SK-N-SH (cell line): Measurements from ENCODE around the gene KIR2DL3.

ENCODE experiments used
- CTCF ChIP-seq: fragments of 200-600 bp; sonication (generic); IDR thresholded peaks from 2 replicates; pipeline ENCODE4 v1.6.1; 2017; ENCODE audit warnings: antibody characterized with exemption, mild to moderate bottlenecking, moderate library complexity
- ELF1 ChIP-seq: IDR thresholded peaks from 2 replicates; pipeline ENCODE4 v1.4.0; 2012
- EP300 ChIP-seq, 2 experiments: IDR thresholded peaks; 2 replicates each; pipeline versions ENCODE4 v1.4.0 to v1.6.1; 2012; ENCODE audit warnings: borderline replicate concordance in 1 of 2, low read depth in 1 of 2, low read length in 1 of 2
- EZH2phosphoT487 ChIP-seq: fragments of 200-600 bp; sonication (generic); IDR thresholded peaks from 2 replicates; pipeline ENCODE4 v1.6.1; 2017; ENCODE audit warnings: low read depth, mixed run types, mild to moderate bottlenecking, antibody characterized with exemption, moderate library complexity, borderline replicate concordance
- FOXJ3 ChIP-seq: sonication (generic); formaldehyde crosslinking; IDR thresholded peaks from 2 replicates; pipeline ENCODE4 v1.5.1; 2020; ENCODE audit warnings: mild to moderate bottlenecking, missing genetic modification reagents
- JUND ChIP-seq: IDR thresholded peaks from 2 replicates; pipeline ENCODE4 v1.4.0; 2012
- MXI1 ChIP-seq: IDR thresholded peaks from 2 replicates; pipeline ENCODE4 v1.6.1; 2012; ENCODE audit warnings: mild to moderate bottlenecking, low read depth, low read length, improper control_type of control experiment
- POLR2AphosphoS5 ChIP-seq: IDR thresholded peaks from 2 replicates; pipeline ENCODE4 v1.6.1; 2012; ENCODE audit warnings: low read depth, low read length
- RAD21 ChIP-seq: IDR thresholded peaks from 2 replicates; pipeline ENCODE4 v1.6.1; 2012; ENCODE audit warnings: mild to moderate bottlenecking, low read length
- RCOR1 ChIP-seq: fragments of 150-350 bp; IDR thresholded peaks from 2 replicates; pipeline ENCODE4 v1.6.1; 2017; ENCODE audit warnings: antibody characterized with exemption, low read length
- REST ChIP-seq: IDR thresholded peaks from 2 replicates; pipeline ENCODE4 v1.6.1; 2012; ENCODE audit warnings: mild to moderate bottlenecking, low read depth, low read length, moderate library complexity
- SIN3A ChIP-seq: IDR thresholded peaks from 2 replicates; pipeline ENCODE4 v1.6.1; 2012; ENCODE audit warnings: low read depth, mild to moderate bottlenecking, low read length, moderate library complexity, borderline replicate concordance
- USF1 ChIP-seq: IDR thresholded peaks from 2 replicates; pipeline ENCODE4 v1.4.0; 2012; ENCODE audit warnings: low read depth, borderline replicate concordance
- YY1 ChIP-seq: IDR thresholded peaks from 2 replicates; pipeline ENCODE4 v1.4.0; 2012; ENCODE audit warnings: low read depth, mild to moderate bottlenecking

- TF ChIP-seq CTCF = no peak
- no peak for TF ChIP-seq FOXJ3 (CRISPR knock-in tag)
- TF ChIP-seq REST = no peak
- no peak for TF ChIP-seq POLR2AphosphoS5
- no peak for TF ChIP-seq MXI1
- TF ChIP-seq RAD21 = no peak
- no peak for TF ChIP-seq ELF1
- no peak for TF ChIP-seq RCOR1
- no peak for TF ChIP-seq EZH2phosphoT487
- no peak for TF ChIP-seq SIN3A
- no peak for TF ChIP-seq YY1
- TF ChIP-seq EP300 (IDR thresholded peaks at IDR 0.05; ENCODE audit: borderline replicate concordance in 1 of 2, low read depth in 1 of 2, low read length in 1 of 2) = no peak
- TF ChIP-seq USF1 = no peak
- no peak for TF ChIP-seq JUND
These were observed 28.9 kb upstream of the KIR2DL3 start for GRCh38 chr19:54709212-54709948.
